HepG2 (cell line): ENCODE results near the gene CIB2. TPM values are rescaled to one million over a fixed set of nuclear protein-coding genes. Genes with fewer than 3 reads are reported as not detected.

Experiments
- ARID3A ChIP-seq: IDR thresholded peaks from 2 replicates; pipeline ENCODE4 v1.6.1; 2012; ENCODE audit warnings: low read depth, low read length, improper control_type of control experiment
- CREB3 ChIP-seq: sonication (generic); formaldehyde crosslinking; IDR thresholded peaks from 2 replicates; pipeline ENCODE4 v1.5.0; 2020; ENCODE audit warnings: missing genetic modification reagents
- DNMT3B ChIP-seq: conservative IDR thresholded peaks from 2 replicates; pipeline ENCODE4 v1.6.1; 2016; ENCODE audit warnings: missing biosample characterization, control low read depth
- EEA1 ChIP-seq: sonication (generic); formaldehyde crosslinking; IDR thresholded peaks from 2 replicates; pipeline ENCODE4 v1.5.1; 2020; ENCODE audit warnings: mild to moderate bottlenecking, missing genetic modification reagents, borderline replicate concordance
- FOXA1 ChIP-seq, 2 experiments: fragments of 450-650 bp in 1 of 2; sonication (generic) in 1 of 2; formaldehyde crosslinking in 1 of 2; IDR thresholded peaks; 2 replicates each; pipeline versions ENCODE4 v1.4.0 to v1.6.1; 2016 to 2020; ENCODE audit warnings: missing genetic modification reagents in 1 of 2
- KDM5A ChIP-seq: fragments of 200-600 bp; sonication (generic); IDR thresholded peaks from 2 replicates; pipeline ENCODE4 v1.7.0; 2018; ENCODE audit warnings: antibody characterized with exemption, mild to moderate bottlenecking, low read length, borderline replicate concordance
- KLF16 ChIP-seq, 2 experiments: sonication (generic) in 1 of 2; formaldehyde crosslinking in 1 of 2; IDR thresholded peaks; 2 replicates each; pipeline versions ENCODE4 v1.6.1 to v1.8.0; 2016 to 2023; ENCODE audit warnings: missing genetic modification reagents in 2 of 2, missing compliant biosample characterization in 1 of 2
- NCOA2 ChIP-seq: sonication (generic); formaldehyde crosslinking; IDR thresholded peaks from 2 replicates; pipeline ENCODE4 v1.8.0; 2022; ENCODE audit warnings: inconsistent platforms
- NR2F1 ChIP-seq, 2 experiments: fragments of 450-650 bp in 1 of 2; formaldehyde crosslinking in 1 of 2; IDR thresholded peaks; 2 replicates each; pipeline versions ENCODE4 v1.5.0 to v1.6.1; 2016 to 2020; ENCODE audit warnings: mild to moderate bottlenecking in 1 of 2, missing compliant biosample characterization in 1 of 2, missing genetic modification reagents in 1 of 2, moderate library complexity in 1 of 2
- PHF8 ChIP-seq: sonication (generic); formaldehyde crosslinking; IDR thresholded peaks from 2 replicates; pipeline ENCODE4 v1.5.0; 2020; ENCODE audit warnings: missing genetic modification reagents
- PTBP1 ChIP-seq: fragments of 200-400 bp; formaldehyde crosslinking; IDR thresholded peaks from 2 replicates; pipeline ENCODE4 v1.6.1; 2018; ENCODE audit warnings: low read length, low read depth; ENCODE audit not compliant: poor library complexity, severe bottlenecking
- RXRA ChIP-seq: sonication (generic); formaldehyde crosslinking; IDR thresholded peaks from 2 replicates; pipeline ENCODE4 v1.5.1; 2020; ENCODE audit warnings: missing genetic modification reagents
- SP140L ChIP-seq: sonication (generic); formaldehyde crosslinking; IDR thresholded peaks from 2 replicates; pipeline ENCODE4 v1.4.0; 2020; ENCODE audit warnings: missing genetic modification reagents, borderline replicate concordance
- TCF12 ChIP-seq, 2 experiments: fragments of 450-650 bp in 1 of 2; sonication (generic) in 1 of 2; formaldehyde crosslinking in 1 of 2; IDR thresholded peaks; 2 replicates each; pipeline versions ENCODE4 v1.6.1 to v1.8.0; 2017 to 2022; ENCODE audit warnings: antibody characterized with exemption in 1 of 2, mild to moderate bottlenecking in 1 of 2, missing genetic modification reagents in 1 of 2, moderate library complexity in 1 of 2
- TSC22D2 ChIP-seq: sonication (generic); formaldehyde crosslinking; IDR thresholded peaks from 2 replicates; pipeline ENCODE4 v1.5.1; 2020; ENCODE audit warnings: missing genetic modification reagents, mild to moderate bottlenecking, borderline replicate concordance
- U2AF2 ChIP-seq: fragments of 200-400 bp; formaldehyde crosslinking; IDR thresholded peaks from 2 replicates; pipeline ENCODE4 v1.6.1; 2017; ENCODE audit warnings: low read depth, mild to moderate bottlenecking, low read length
- ZC3H13 ChIP-seq: sonication (generic); formaldehyde crosslinking; IDR thresholded peaks from 2 replicates; pipeline ENCODE4 v1.8.1; 2023; ENCODE audit warnings: mild to moderate bottlenecking, missing genetic modification reagents, moderate library complexity
- ZFX ChIP-seq: sonication (generic); formaldehyde crosslinking; IDR thresholded peaks from 2 replicates; pipeline ENCODE4 v1.4.0; 2020; ENCODE audit warnings: mild to moderate bottlenecking, low read depth, missing genetic modification reagents, moderate library complexity
- ZNF24 ChIP-seq: fragments of 450-650 bp; IDR thresholded peaks from 2 replicates; pipeline ENCODE4 v1.6.1; 2017; ENCODE audit warnings: antibody characterized with exemption, mild to moderate bottlenecking
- ZNF280D ChIP-seq: sonication (generic); formaldehyde crosslinking; IDR thresholded peaks from 2 replicates; pipeline ENCODE4 v1.5.1; 2020; ENCODE audit warnings: mild to moderate bottlenecking, missing genetic modification reagents
- ZNF501 ChIP-seq: sonication (generic); formaldehyde crosslinking; IDR thresholded peaks from 2 replicates; pipeline ENCODE4 v1.5.1; 2020; ENCODE audit warnings: mild to moderate bottlenecking, moderate library complexity, missing genetic modification reagents
- ZNF510 ChIP-seq: sonication (generic); formaldehyde crosslinking; IDR thresholded peaks from 2 replicates; pipeline ENCODE4 v1.4.0; 2020; ENCODE audit warnings: low read depth, mild to moderate bottlenecking, missing genetic modification reagents
- ZNF615 ChIP-seq: sonication (generic); formaldehyde crosslinking; IDR thresholded peaks from 2 replicates; pipeline ENCODE4 v1.5.0; 2020; ENCODE audit warnings: mild to moderate bottlenecking, missing genetic modification reagents, borderline replicate concordance
- ZNF639 ChIP-seq: conservative IDR thresholded peaks from 2 replicates; pipeline ENCODE4 v1.6.1; 2018; ENCODE audit warnings: missing genetic modification reagents
- ZNF7 ChIP-seq: IDR thresholded peaks from 2 replicates; pipeline ENCODE4 v1.6.1; 2016; ENCODE audit warnings: missing biosample characterization, missing genetic modification reagents
- polyA plus RNA-seq, 8 experiments: library from polyadenylated mRNA; depleted of rRNA in 3 of 8; stranded (reverse) in 7 of 8; unstranded in 1 of 8; fragments of >200 nt; fragmentation: Illumina TruSeq in 4 of 8; extraction: Trizol in 4 of 8; gene quantifications; 2 replicates each; pipeline versions ENCODE4 v1.2.1 to v1.2.3, GENCODE V29; 2011 to 2016; ENCODE audit warnings: low read depth in 4 of 8, missing spikeins in 1 of 8, mixed read lengths in 1 of 8; ENCODE audit not compliant: insufficient read depth in 1 of 8
- total RNA-seq, 5 experiments: library from RNA; depleted of rRNA; stranded (reverse); fragments of >200 nt; fragmentation: Illumina TruSeq; extraction: Trizol; gene quantifications; 2 replicates each; pipeline ENCODE4 v1.2.3, GENCODE V29; 2016; ENCODE audit warnings: low read depth in 1 of 5

The CIB2 gene
- total and polyA plus RNA-seq, 2 of the 13 experiments (the other 11 are each of a cell fraction or from before 2014, with no cell fraction given) = 1.4 to 1.5 TPM

GRCh38 chr15:78088773-78089080 lies 42.5 kb downstream of the CIB2 start (continued):
- no peak for TF ChIP-seq ZNF280D
- no peak for TF ChIP-seq RXRA (CRISPR knock-in tag)
- TF ChIP-seq U2AF2 = no peak
- TF ChIP-seq DNMT3B (CRISPR knock-in tag) = no peak
- no peak for TF ChIP-seq ZNF615
- TF ChIP-seq KDM5A = no peak
- no peak for TF ChIP-seq SP140L (CRISPR knock-in tag)
- no peak for TF ChIP-seq ZNF501 (CRISPR knock-in tag)
- TF ChIP-seq TSC22D2 = no peak
- no peak for TF ChIP-seq PHF8 (CRISPR knock-in tag)
- TF ChIP-seq ZNF24 = no peak
- TF ChIP-seq ZNF510 (CRISPR knock-in tag) = no peak
- TF ChIP-seq EEA1 (CRISPR knock-in tag) = no peak
- TF ChIP-seq NR2F1 (CRISPR knock-in tag; IDR thresholded peaks at IDR 0.05) = peak in 1 of 2 experiments; percentile 46; a peak in 1 of 4 replicates
- TF ChIP-seq ZC3H13 (CRISPR knock-in tag) = no peak
- TF ChIP-seq ARID3A = no peak
- TF ChIP-seq ZNF639 (CRISPR knock-in tag) = no peak
- TF ChIP-seq PTBP1 = no peak
- TF ChIP-seq NCOA2 (CRISPR knock-in tag) = no peak
- no peak for TF ChIP-seq KLF16 (CRISPR knock-in tag; IDR thresholded peaks at IDR 0.05)
- TF ChIP-seq CREB3 (CRISPR knock-in tag) = no peak
- no peak for TF ChIP-seq TCF12 (IDR thresholded peaks at IDR 0.05)
- no peak for TF ChIP-seq TCF12 (CRISPR knock-in tag; IDR thresholded peaks at IDR 0.05)
- TF ChIP-seq FOXA1 (IDR thresholded peaks at IDR 0.05) = no peak
- 0 out of 2 replicates have a peak, but pooled peaks have one; percentile 49 for TF ChIP-seq FOXA1 (CRISPR knock-in tag; IDR thresholded peaks at IDR 0.05)
- TF ChIP-seq ZNF7 (CRISPR knock-in tag) = peak; percentile 87
- TF ChIP-seq ZFX (CRISPR knock-in tag) = 0 out of 2 replicates have a peak, but pooled peaks have one; percentile 14
